ENCODE measurements around the gene ZC2HC1C. TPM values are rescaled to one million over a fixed set of nuclear protein-coding genes. Genes with fewer than 3 reads are reported as not detected.

The ZC2HC1C gene
- total RNA-seq, 1 donor from 2014 or later: 7.5 TPM

GRCh38 chr14:75096959-75097358 lies 27.5 kb downstream of the ZC2HC1C start:
- H3K4me3 Mint-ChIP-seq (ENCODE audit: low read depth): no peak overlapping the region
- peaks cover 5% of the 10 kb centered on the region for H3K4me1 Mint-ChIP-seq (ENCODE audit: low read depth)
- no peaks in the 10 kb centered on the region for H3K27me3 Mint-ChIP-seq
- no peak overlapping the region for H3K27ac Mint-ChIP-seq
- H3K36me3 Mint-ChIP-seq (ENCODE audit: insufficient read depth): peaks cover 36% of the 10 kb centered on the region
- no peaks in the 10 kb centered on the region for H3K9me3 Mint-ChIP-seq (ENCODE audit: low read depth)
- no peak for DNase-seq (ENCODE audit: low spot score, unreplicated experiment)
- TF ChIP-seq CTCF (IDR thresholded peaks at IDR 0.05; ENCODE audit: unreplicated experiment): no peak

- H3K36me3 Mint-ChIP-seq (ENCODE audit: insufficient read depth): peaks cover 38% of the 10 kb centered on the region
Measured at GRCh38 chr14:75098212-75098611, 28.8 kb downstream of the ZC2HC1C start.

GRCh38 chr14:75098682-75099081 lies 29.2 kb downstream of the ZC2HC1C start:
- H3K4me1 Mint-ChIP-seq (ENCODE audit: low read depth): peaks cover 5% of the 10 kb centered on the region
- H3K4me3 Mint-ChIP-seq (ENCODE audit: low read depth): no peak overlapping the region
- no peaks in the 10 kb centered on the region for H3K27me3 Mint-ChIP-seq
- H3K36me3 Mint-ChIP-seq (ENCODE audit: insufficient read depth): peaks cover 40% of the 10 kb centered on the region
- TF ChIP-seq CTCF (IDR thresholded peaks at IDR 0.05; ENCODE audit: unreplicated experiment): no peak
- DNase-seq (ENCODE audit: low spot score, unreplicated experiment): no peak
- no peak overlapping the region for H3K27ac Mint-ChIP-seq
- no peaks in the 10 kb centered on the region for H3K9me3 Mint-ChIP-seq (ENCODE audit: low read depth)

More at GRCh38 chr14:75098212-75098611, 28.8 kb downstream of the ZC2HC1C start:
- Mint-ChIP-seq H3K4me3 (ENCODE audit: low read depth) (no peak overlapping the region), H3K27me3 (no peaks in the 10 kb centered on the region), H3K9me3 (ENCODE audit: low read depth) (no peaks in the 10 kb centered on the region), H3K4me1 (ENCODE audit: low read depth) (peaks cover 5% of the 10 kb centered on the region), H3K27ac (no peak overlapping the region)
- DNase-seq (ENCODE audit: low spot score, unreplicated experiment): no peak
- TF ChIP-seq CTCF (IDR thresholded peaks at IDR 0.05; ENCODE audit: unreplicated experiment): no peak

GRCh38 chr14:75101491-75101890 lies 32.0 kb downstream of the ZC2HC1C start:
- Mint-ChIP-seq H3K4me3 (ENCODE audit: low read depth) (no peak overlapping the region), H3K4me1 (ENCODE audit: low read depth) (peaks cover 5% of the 10 kb centered on the region), H3K9me3 (ENCODE audit: low read depth) (no peaks in the 10 kb centered on the region), H3K27ac (no peak overlapping the region), H3K36me3 (ENCODE audit: insufficient read depth) (peaks cover 50% of the 10 kb centered on the region), H3K27me3 (no peaks in the 10 kb centered on the region)
- no peak for TF ChIP-seq CTCF (IDR thresholded peaks at IDR 0.05; ENCODE audit: unreplicated experiment)
- no peak for DNase-seq (ENCODE audit: low spot score, unreplicated experiment)

- Mint-ChIP-seq H3K4me3 (ENCODE audit: low read depth) (no peak overlapping the region), H3K36me3 (ENCODE audit: insufficient read depth) (peaks cover 46% of the 10 kb centered on the region), H3K4me1 (ENCODE audit: low read depth) (no peaks in the 10 kb centered on the region), H3K27me3 (no peaks in the 10 kb centered on the region), H3K9me3 (ENCODE audit: low read depth) (no peaks in the 10 kb centered on the region), H3K27ac (no peak overlapping the region)
- DNase-seq (ENCODE audit: low spot score, unreplicated experiment): no peak
- TF ChIP-seq CTCF (IDR thresholded peaks at IDR 0.05; ENCODE audit: unreplicated experiment): no peak
Measured at GRCh38 chr14:75107186-75107585, 37.7 kb downstream of the ZC2HC1C start.

All from progenitor cell of endocrine pancreas (in vitro differentiated cells).